Calu3 (cell line): ENCODE measurements around the gene NLE1. TPM values are rescaled to one million over a fixed set of nuclear protein-coding genes. Genes with fewer than 3 reads are reported as not detected.
"Not testable (repeated sequence)": the region's sequence is repeated elsewhere in the genome, so short reads cannot be mapped to it uniquely, and the experiment has no call there.

Experiments
- BruUV-seq: library from RNA; stranded (reverse); fragments of 400-500 nt; replicated peaks from 2 replicates; lab custom pipeline; 2021; lab: Mats Ljungman, UMichigan
- CTCF ChIA-PET: fragments of 300-600 bp; sonication (Branson Sonifier 250); formaldehyde crosslinking; loops from one replicate; lab custom pipeline; 2022; ENCODE audit warnings: antibody characterized with exemption; lab: Charles Lee
- DNase-seq: peaks from one replicate; pipeline ENCODE4 v3.0.0; 2022
- H3K27ac Mint-ChIP-seq: one replicate; pipeline ENCODE4 v1.8.0; 2022; ENCODE audit warnings: mixed read lengths; ENCODE audit not compliant: unreplicated experiment
- H3K27me3 Mint-ChIP-seq: one replicate; pipeline ENCODE4 v1.8.0; 2022; ENCODE audit warnings: mixed read lengths; ENCODE audit not compliant: unreplicated experiment
- H3K36me3 Mint-ChIP-seq: one replicate; pipeline ENCODE4 v1.8.0; 2022; ENCODE audit warnings: mild to moderate bottlenecking, moderate library complexity, mixed read lengths; ENCODE audit not compliant: insufficient read depth, unreplicated experiment
- H3K4me1 Mint-ChIP-seq: one replicate; pipeline ENCODE4 v1.8.0; 2022; ENCODE audit warnings: mild to moderate bottlenecking, low read depth, mixed read lengths; ENCODE audit not compliant: unreplicated experiment
- H3K4me3 Mint-ChIP-seq: one replicate; pipeline ENCODE4 v1.8.0; 2022; ENCODE audit warnings: mild to moderate bottlenecking, low read depth, moderate library complexity, mixed read lengths; ENCODE audit not compliant: unreplicated experiment
- H3K9me3 Mint-ChIP-seq: one replicate; pipeline ENCODE4 v1.8.0; 2022; ENCODE audit warnings: low read depth, mixed read lengths; ENCODE audit not compliant: unreplicated experiment
- intact Hi-C: fragments of 100-400 bp; cut with micrococcal nuclease; formaldehyde crosslinking; loops from one replicate; pipeline ENCODE4 v1.10.0; 2022; ENCODE audit not compliant: unreplicated experiment
- total RNA-seq: library from RNA; stranded (reverse); gene quantifications from 2 replicates; pipeline ENCODE4 v1.2.3, GENCODE V29; 2022
- TF ChIP-seq, protein P1 (sequence below): fragments of 200-600 bp; IDR thresholded peaks from one replicate; pipeline ENCODE4 v1.8.0; 2022; ENCODE audit warnings: antibody characterized with exemption; ENCODE audit not compliant: unreplicated experiment

The NLE1 gene
- total RNA-seq, 1 experiment from 2014 or later = 30.0 TPM

DNA sequence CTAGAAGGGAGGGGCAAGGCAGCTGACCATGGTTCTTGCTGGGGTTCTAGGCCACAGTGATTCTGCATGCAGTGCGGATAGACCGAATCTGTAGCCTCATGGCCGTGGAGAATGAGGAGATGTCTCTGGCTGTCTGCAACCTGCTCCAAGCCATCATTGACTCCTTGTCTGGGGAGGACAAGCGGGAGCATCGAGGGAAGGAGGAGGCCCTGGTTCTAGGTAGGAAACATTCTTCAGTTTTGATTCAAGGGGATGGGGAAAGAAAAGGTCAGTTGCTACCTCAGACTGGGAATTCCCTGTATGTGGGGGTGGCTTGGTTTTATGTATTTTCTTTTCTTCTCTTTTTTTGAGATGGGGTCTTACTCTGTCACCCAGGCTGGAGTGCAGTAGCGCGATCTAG, 13.1 kb upstream of the NLE1 start:
- TF ChIP-seq, protein P1, sequence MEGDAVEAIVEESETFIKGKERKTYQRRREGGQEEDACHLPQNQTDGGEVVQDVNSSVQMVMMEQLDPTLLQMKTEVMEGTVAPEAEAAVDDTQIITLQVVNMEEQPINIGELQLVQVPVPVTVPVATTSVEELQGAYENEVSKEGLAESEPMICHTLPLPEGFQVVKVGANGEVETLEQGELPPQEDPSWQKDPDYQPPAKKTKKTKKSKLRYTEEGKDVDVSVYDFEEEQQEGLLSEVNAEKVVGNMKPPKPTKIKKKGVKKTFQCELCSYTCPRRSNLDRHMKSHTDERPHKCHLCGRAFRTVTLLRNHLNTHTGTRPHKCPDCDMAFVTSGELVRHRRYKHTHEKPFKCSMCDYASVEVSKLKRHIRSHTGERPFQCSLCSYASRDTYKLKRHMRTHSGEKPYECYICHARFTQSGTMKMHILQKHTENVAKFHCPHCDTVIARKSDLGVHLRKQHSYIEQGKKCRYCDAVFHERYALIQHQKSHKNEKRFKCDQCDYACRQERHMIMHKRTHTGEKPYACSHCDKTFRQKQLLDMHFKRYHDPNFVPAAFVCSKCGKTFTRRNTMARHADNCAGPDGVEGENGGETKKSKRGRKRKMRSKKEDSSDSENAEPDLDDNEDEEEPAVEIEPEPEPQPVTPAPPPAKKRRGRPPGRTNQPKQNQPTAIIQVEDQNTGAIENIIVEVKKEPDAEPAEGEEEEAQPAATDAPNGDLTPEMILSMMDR = no peak
- H3K36me3 Mint-ChIP-seq = no peaks in the 10 kb centered on the region
- CTCF ChIA-PET = interaction anchor here (1.5 kb wide), 1 partner anchor 12 kb away, joined by 4 read pairs; no protein-coding TSS in a partner anchor
- H3K27ac Mint-ChIP-seq = no peak overlapping the region
- intact Hi-C loops = no loop called here
- peaks cover 55% of the 10 kb centered on the region for H3K27me3 Mint-ChIP-seq
- no peak overlapping the region for H3K4me3 Mint-ChIP-seq
- DNase-seq = no peak
- no peaks in the 10 kb centered on the region for H3K4me1 Mint-ChIP-seq
- no TSS peak for BruUV-seq
- H3K9me3 Mint-ChIP-seq = no peaks in the 10 kb centered on the region

DNA sequence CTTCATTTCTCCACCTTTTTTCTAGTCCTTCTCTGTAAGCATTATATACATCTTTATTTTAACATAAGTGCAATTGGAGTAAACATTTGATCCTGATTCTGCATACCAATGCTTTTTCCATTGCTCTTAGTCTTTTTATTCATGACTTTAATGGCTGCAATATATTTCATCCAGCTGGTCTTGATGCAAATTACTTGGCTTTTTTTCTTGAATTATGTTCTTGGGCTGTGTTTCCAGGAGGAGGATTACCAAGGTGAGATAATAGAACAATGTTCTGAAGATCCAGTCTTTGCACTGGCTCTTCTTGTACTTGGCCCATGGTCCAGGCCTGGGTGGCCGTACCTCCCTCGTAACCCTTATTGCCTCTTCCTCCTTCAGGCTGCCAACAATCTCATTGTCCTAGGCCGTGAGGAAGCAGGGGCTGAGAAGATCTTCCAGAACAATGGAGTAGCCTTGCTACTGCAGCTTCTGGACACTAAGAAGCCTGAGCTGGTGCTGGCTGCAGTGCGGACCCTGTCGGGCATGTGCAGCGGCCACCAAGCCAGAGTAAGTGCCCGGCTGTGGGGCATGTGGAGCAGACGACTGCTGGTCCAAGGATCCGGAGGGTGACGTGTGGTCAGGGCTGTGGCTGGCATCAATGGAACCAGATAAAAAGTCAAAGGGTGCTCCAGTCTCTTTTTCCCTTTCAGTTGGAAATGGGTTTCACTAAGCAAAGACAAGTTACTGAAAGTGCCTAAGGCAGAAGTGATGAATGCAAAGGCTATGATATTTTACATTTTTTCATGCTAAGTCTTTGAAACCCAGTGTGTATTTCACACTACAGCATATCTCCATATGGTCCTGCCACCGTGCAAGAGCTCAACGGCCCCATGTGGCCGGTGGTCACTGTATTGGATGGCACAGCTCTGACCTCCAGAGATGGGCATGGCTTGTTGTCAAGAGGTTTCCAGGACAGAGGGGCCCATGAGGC, 12.4 kb upstream of the NLE1 start:
- intact Hi-C loops = no loop called here
- Mint-ChIP-seq H3K4me1 (no peaks in the 10 kb centered on the region), H3K27ac (no peak overlapping the region), H3K36me3 (no peaks in the 10 kb centered on the region), H3K27me3 (peaks cover 55% of the 10 kb centered on the region), H3K9me3 (no peaks in the 10 kb centered on the region), H3K4me3 (no peak overlapping the region)
- no TSS peak for BruUV-seq
- CTCF ChIA-PET = interaction anchor here (1.5 kb wide), 1 partner anchor 12 kb away, joined by 4 read pairs; no protein-coding TSS in a partner anchor
- TF ChIP-seq, protein P1 = no peak
- DNase-seq = no peak

DNA sequence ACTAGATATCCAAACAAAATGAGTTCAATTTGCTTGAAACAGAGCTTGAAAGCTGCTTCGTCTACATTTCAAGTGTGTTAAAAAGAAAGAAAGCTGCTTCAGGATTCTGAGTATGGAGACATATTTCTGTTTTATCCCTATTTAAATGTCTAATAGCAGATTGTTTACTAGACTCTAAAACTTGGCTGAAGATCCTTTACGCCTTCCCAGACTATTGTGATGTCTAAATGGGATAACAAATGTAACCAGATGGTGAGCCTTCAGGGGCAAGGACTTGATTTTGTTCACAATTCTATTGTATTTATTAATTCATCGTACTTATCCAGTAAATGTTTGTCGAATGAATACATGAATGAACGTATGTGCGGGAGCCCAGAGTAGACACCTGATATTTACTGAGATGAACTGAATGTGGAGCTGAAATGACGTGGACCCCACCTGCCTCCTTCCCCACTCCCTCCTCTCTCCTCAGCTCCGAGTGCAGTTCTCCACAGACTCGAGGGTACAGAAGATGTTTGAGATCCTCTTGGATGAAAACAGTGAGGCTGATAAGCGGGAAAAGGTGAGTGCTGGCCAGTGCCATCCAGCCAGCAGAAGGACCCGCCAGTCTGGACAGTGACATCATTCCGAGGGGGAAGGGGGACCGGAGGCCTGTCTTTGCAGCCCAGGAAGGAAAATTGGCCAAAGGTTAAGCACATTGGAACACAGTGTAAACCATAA, 10.5 kb upstream of the NLE1 start:
- Mint-ChIP-seq H3K4me3 (no peak overlapping the region), H3K27me3 (peaks cover 56% of the 10 kb centered on the region), H3K36me3 (no peaks in the 10 kb centered on the region), H3K4me1 (no peaks in the 10 kb centered on the region), H3K27ac (no peak overlapping the region), H3K9me3 (no peaks in the 10 kb centered on the region)
- intact Hi-C loops = no loop called here
- no peak for DNase-seq
- TF ChIP-seq, protein P1 = no peak
- no TSS peak for BruUV-seq
- CTCF ChIA-PET = interaction anchor here (0.6 to 1.2 kb wide), 2 partner anchors 8 kb away, joined by 3 to 5 read pairs; no protein-coding TSS in a partner anchor

DNA sequence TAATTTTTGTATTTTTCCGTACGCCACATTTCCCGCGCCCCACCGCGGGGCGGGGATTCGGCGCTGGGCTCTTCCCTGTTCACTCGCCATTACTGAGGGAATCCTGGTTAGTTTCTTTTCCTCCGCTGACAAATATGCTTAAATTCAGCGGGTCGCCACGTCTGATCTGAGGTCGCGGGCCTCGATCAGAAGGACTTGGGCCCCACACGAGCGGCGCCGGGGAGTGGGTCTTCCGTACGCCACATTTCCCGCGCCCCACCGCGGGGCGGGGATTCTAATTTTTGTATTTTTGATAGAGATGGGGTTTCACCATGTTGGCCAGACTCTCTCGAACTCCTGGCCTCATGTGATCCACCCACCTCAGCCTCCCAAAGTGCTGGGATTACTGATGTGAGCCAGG, 9.0 kb upstream of the NLE1 start:
- CTCF ChIA-PET, intact Hi-C loops: not testable (repeated sequence)

More for the DNA sequence above, 9.0 kb upstream of the NLE1 start:
- not testable (repeated sequence) for H3K4me3 Mint-ChIP-seq, H3K27ac Mint-ChIP-seq, DNase-seq, H3K4me1 Mint-ChIP-seq, H3K36me3 Mint-ChIP-seq, BruUV-seq, H3K9me3 Mint-ChIP-seq
- peaks cover 63% of the 10 kb centered on the region for H3K27me3 Mint-ChIP-seq
